HCT116 (cell line): Measurements from ENCODE around the gene TPM2.

Source experiments
- CBX3 ChIP-seq: IDR thresholded peaks from 2 replicates; pipeline ENCODE4 v1.6.1; 2012; ENCODE audit warnings: low read depth
- CEBPB ChIP-seq: IDR thresholded peaks from 2 replicates; pipeline ENCODE4 v1.6.1; 2012; ENCODE audit warnings: low read depth
- EZH2 ChIP-seq: fragments of 200-600 bp; sonication (generic); IDR thresholded peaks from 2 replicates; pipeline ENCODE4 v1.6.1; 2017; ENCODE audit warnings: antibody characterized with exemption, mixed run types
- EZH2phosphoT487 ChIP-seq: fragments of 200-600 bp; IDR thresholded peaks from 2 replicates; pipeline ENCODE4 v1.6.1; 2018; ENCODE audit warnings: antibody characterized with exemption, borderline replicate concordance
- MAX ChIP-seq: IDR thresholded peaks from 2 replicates; pipeline ENCODE4 v1.6.1; 2012
- POLR2A ChIP-seq: IDR thresholded peaks from 2 replicates; pipeline ENCODE4 v1.7.0; 2011; ENCODE audit warnings: borderline replicate concordance; ENCODE audit not compliant: insufficient read depth, insufficient read length; ENCODE audit errors: extremely low read depth
- RAD21 ChIP-seq: IDR thresholded peaks from 2 replicates; pipeline ENCODE4 v1.6.1; 2012; ENCODE audit warnings: low read depth, mild to moderate bottlenecking
- SIN3A ChIP-seq: IDR thresholded peaks from 2 replicates; pipeline ENCODE4 v1.6.1; 2012; ENCODE audit warnings: low read depth
- SRF ChIP-seq: IDR thresholded peaks from 2 replicates; pipeline ENCODE4 v1.6.1; 2012; ENCODE audit warnings: low read depth
- TCF7L2 ChIP-seq: IDR thresholded peaks from 2 replicates; pipeline ENCODE4 v1.7.0; 2011; ENCODE audit warnings: borderline replicate concordance, inconsistent platforms; ENCODE audit not compliant: insufficient read depth, insufficient read length; ENCODE audit errors: extremely low read depth
- YY1 ChIP-seq: IDR thresholded peaks from 2 replicates; pipeline ENCODE4 v1.6.1; 2011; ENCODE audit warnings: low read length, low read depth, moderate library complexity, mild to moderate bottlenecking; ENCODE audit not compliant: insufficient replicate concordance; ENCODE audit errors: extremely low read depth
- ZBTB33 ChIP-seq: IDR thresholded peaks from 2 replicates; pipeline ENCODE4 v1.6.1; 2011; ENCODE audit warnings: mild to moderate bottlenecking, low read length, moderate library complexity; ENCODE audit not compliant: insufficient replicate concordance; ENCODE audit errors: extremely low read depth
- ZFX ChIP-seq: fragments of 450-650 bp; IDR thresholded peaks from 2 replicates; pipeline ENCODE4 v1.6.1; 2017
- TF ChIP-seq, protein P1 (sequence below), 3 experiments: fragments of 200-600 bp in 1 of 3; sonication (generic) in 1 of 3; IDR thresholded peaks in 2 of 3; conservative IDR thresholded peaks in 1 of 3; 2 replicates each; pipeline ENCODE4 v1.5.1; 2012 to 2017; ENCODE audit warnings: low read depth in 2 of 3, low read length in 2 of 3, antibody characterized with exemption in 1 of 3, borderline replicate concordance in 1 of 3, control low read depth in 1 of 3, mild to moderate bottlenecking in 1 of 3, mixed read lengths in 1 of 3, mixed run types in 1 of 3, moderate library complexity in 1 of 3; ENCODE audit not compliant: insufficient read depth in 1 of 3

DNA sequence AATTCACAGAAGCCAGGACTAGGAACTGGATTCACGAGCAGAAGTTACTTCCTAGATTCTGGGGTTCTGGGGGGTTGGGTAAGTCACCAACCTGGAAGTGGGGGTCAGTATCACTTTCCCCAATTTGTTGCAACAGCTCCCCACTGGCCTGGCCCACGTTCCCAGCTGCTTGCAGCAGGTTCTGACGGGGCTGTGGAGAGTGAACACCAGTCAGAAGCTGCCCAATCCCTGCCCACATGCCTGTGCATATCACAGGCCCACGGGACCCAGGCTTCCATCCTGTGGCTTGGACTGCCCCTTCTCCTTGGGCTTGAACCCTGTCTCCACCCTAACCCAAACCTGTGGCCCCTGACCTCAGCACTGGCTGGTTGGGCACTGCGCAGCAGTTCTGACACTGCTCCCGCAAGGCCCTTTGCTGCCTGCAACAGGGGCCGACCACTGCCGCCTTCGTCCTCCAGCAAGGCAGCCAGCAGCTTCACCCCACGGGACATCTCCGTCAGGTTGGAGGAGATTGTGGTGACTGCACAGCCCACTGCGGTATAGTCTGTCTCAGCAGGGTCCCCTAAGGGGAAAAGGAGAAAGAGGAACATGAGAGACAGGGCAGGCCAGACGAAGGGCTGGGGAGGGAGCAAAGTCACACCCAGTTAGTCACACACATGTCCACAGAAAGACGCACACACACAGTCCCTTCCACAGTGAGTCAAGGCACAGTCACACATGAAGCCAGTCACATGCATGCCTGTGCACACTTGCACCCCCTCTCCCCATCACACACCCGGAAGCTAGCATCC is 29.2 kb upstream of the TPM2 start:
- TF ChIP-seq EZH2 (no peak), POLR2A (no peak), RAD21 (no peak), CBX3 (no peak), MAX (no peak), TCF7L2 (no peak), ZFX (no peak), EZH2phosphoT487 (no peak), CEBPB (no peak), ZBTB33 (no peak), YY1 (no peak), SRF (no peak), SIN3A (no peak)
- TF ChIP-seq, protein P1, sequence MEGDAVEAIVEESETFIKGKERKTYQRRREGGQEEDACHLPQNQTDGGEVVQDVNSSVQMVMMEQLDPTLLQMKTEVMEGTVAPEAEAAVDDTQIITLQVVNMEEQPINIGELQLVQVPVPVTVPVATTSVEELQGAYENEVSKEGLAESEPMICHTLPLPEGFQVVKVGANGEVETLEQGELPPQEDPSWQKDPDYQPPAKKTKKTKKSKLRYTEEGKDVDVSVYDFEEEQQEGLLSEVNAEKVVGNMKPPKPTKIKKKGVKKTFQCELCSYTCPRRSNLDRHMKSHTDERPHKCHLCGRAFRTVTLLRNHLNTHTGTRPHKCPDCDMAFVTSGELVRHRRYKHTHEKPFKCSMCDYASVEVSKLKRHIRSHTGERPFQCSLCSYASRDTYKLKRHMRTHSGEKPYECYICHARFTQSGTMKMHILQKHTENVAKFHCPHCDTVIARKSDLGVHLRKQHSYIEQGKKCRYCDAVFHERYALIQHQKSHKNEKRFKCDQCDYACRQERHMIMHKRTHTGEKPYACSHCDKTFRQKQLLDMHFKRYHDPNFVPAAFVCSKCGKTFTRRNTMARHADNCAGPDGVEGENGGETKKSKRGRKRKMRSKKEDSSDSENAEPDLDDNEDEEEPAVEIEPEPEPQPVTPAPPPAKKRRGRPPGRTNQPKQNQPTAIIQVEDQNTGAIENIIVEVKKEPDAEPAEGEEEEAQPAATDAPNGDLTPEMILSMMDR (IDR thresholded peaks at IDR 0.05 in 2 of 3, conservative IDR thresholded peaks at IDR 0.05 in 1 of 3; ENCODE audit: borderline replicate concordance in 1 of 3, insufficient read depth in 1 of 3, low read depth in 2 of 3, low read length in 2 of 3): no peak
